ENCODE measurements around the gene GOLGA6A.
"Not testable (repeated sequence)": the region's sequence is repeated elsewhere in the genome, so short reads cannot be mapped to it uniquely, and the experiment has no call there.

The GOLGA6A gene

DNA sequence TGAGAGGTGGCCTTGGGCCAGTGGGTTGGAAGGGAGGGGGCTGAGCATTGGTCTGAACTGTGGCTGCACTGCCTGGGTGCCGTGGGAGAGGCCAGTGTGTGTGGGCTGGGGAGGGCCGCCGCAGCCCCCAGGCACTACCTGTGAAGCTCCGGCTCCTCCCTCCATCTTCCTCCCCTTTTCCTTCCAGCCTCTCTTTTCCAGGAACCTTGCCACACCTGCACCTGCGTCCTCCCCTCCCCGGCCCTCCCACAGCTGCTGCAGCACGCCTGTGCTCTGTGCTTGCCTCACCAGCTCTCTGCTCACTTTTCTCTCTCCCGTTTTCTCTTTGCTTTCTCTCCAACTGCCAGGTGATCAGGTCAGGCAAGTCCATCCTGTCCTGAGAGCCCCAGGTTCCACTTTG is 17.5 kb downstream of the GOLGA6A start:
- not testable (repeated sequence) for H3K4me2 ChIP-seq (ENCODE audit: low read depth, low read length, poor library complexity, severe bottlenecking); H3F3A ChIP-seq (ENCODE audit: insufficient read depth); H4K20me1 ChIP-seq (ENCODE audit: low read depth, low read length); H3K79me2 ChIP-seq (ENCODE audit: insufficient read depth, low read length); H3K9me2 ChIP-seq (replicated peaks; ENCODE audit: insufficient read depth, low read length); H3K9ac ChIP-seq (ENCODE audit: low read length); H3K4me3 ChIP-seq (ENCODE audit: insufficient read depth, low read length, poor library complexity, severe bottlenecking); H3K27ac ChIP-seq (ENCODE audit: low read depth, low read length); H3K9me3 ChIP-seq (ENCODE audit: insufficient read depth, low read length); H3K36me3 ChIP-seq (ENCODE audit: low read length); H3K27me3 ChIP-seq (ENCODE audit: low read length); H2AFZ ChIP-seq (ENCODE audit: low read depth, low read length, severe bottlenecking)

GRCh38 chr15:74064183-74064582 is 18.2 kb downstream of the GOLGA6A start:
- not testable (repeated sequence) for H3K9ac ChIP-seq (ENCODE audit: low read length); H3K9me2 ChIP-seq (replicated peaks; ENCODE audit: insufficient read depth, low read length); H3K4me2 ChIP-seq (ENCODE audit: low read depth, low read length, poor library complexity, severe bottlenecking); H3K27me3 ChIP-seq (ENCODE audit: low read length); H3F3A ChIP-seq (ENCODE audit: insufficient read depth); H4K20me1 ChIP-seq (ENCODE audit: low read depth, low read length); H3K36me3 ChIP-seq (ENCODE audit: low read length); H3K79me2 ChIP-seq (ENCODE audit: insufficient read depth, low read length); H3K27ac ChIP-seq (ENCODE audit: low read depth, low read length); H3K4me3 ChIP-seq (ENCODE audit: insufficient read depth, low read length, poor library complexity, severe bottlenecking); H3K9me3 ChIP-seq (ENCODE audit: insufficient read depth, low read length); H2AFZ ChIP-seq (ENCODE audit: low read depth, low read length, severe bottlenecking)

DNA sequence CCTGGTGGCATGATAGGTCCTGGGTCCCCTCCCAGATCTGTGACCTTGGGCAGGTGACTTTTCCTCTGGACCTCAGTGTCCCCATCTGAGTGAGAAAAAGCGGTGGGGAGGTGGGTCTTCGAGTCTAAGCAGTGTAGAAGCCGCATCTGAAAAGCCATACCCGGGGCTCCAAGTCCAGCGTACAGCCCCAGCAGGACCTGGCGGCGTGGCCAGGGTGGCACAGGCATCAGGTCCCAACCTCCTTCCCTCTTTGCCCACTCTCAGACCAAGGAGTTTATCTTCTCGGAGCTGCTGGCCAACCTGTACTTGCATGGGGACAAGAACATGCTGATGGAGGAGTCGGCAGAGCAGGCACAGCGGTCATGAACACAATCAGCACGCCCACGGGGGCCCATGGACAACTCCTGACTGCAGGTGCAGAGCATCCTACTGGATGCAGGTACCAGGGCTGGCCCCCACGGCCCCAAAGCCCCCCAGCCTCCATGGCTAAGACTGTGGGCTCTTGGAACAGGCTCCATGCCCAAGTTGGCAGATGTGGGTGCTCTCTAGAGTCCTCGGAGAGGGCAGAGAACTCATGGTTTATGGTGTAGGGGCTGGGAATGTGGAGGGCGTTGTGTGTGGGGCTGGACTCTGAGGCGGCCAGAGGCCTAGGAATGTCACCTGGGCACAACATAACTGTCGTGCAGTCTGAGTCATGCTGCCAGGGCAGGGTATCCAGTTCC is 18.8 kb downstream of the GOLGA6A start:
- H3K4me2 ChIP-seq (ENCODE audit: low read depth, low read length, poor library complexity, severe bottlenecking); H3K79me2 ChIP-seq (ENCODE audit: insufficient read depth, low read length); H4K20me1 ChIP-seq (ENCODE audit: low read depth, low read length); H3K9ac ChIP-seq (ENCODE audit: low read length); H3F3A ChIP-seq (ENCODE audit: insufficient read depth); H3K9me2 ChIP-seq (replicated peaks; ENCODE audit: insufficient read depth, low read length); H3K4me3 ChIP-seq (ENCODE audit: insufficient read depth, low read length, poor library complexity, severe bottlenecking); H3K27ac ChIP-seq (ENCODE audit: low read depth, low read length); H3K9me3 ChIP-seq (ENCODE audit: insufficient read depth, low read length); H2AFZ ChIP-seq (ENCODE audit: low read depth, low read length, severe bottlenecking); H3K27me3 ChIP-seq (ENCODE audit: low read length); H3K36me3 ChIP-seq (ENCODE audit: low read length): not testable (repeated sequence)

- Histone ChIP-seq H3K9me3 (ENCODE audit: insufficient read depth, low read length) (no peaks in the 10 kb centered on the region), H3K36me3 (ENCODE audit: low read length) (no peaks in the 10 kb centered on the region), H3K9me2 (replicated peaks; ENCODE audit: insufficient read depth, low read length) (no peaks in the 10 kb centered on the region), H3K79me2 (ENCODE audit: insufficient read depth, low read length) (no peaks in the 10 kb centered on the region), H3K4me3 (ENCODE audit: insufficient read depth, low read length, poor library complexity, severe bottlenecking) (no peak overlapping the region), H4K20me1 (ENCODE audit: low read depth, low read length) (no peaks in the 10 kb centered on the region), H3K27ac (ENCODE audit: low read depth, low read length) (no peak overlapping the region), H3K9ac (ENCODE audit: low read length) (no peak overlapping the region), H3K27me3 (ENCODE audit: low read length) (no peaks in the 10 kb centered on the region), H2AFZ (ENCODE audit: low read depth, low read length, severe bottlenecking) (no peak overlapping the region), H3F3A (ENCODE audit: insufficient read depth) (no peaks in the 10 kb centered on the region), H3K4me2 (ENCODE audit: low read depth, low read length, poor library complexity, severe bottlenecking) (no peak overlapping the region)
- TF ChIP-seq EZH2phosphoT487 (conservative IDR thresholded peaks at IDR 0.05; ENCODE audit: low read length): no peak
- TF ChIP-seq, protein P1, sequence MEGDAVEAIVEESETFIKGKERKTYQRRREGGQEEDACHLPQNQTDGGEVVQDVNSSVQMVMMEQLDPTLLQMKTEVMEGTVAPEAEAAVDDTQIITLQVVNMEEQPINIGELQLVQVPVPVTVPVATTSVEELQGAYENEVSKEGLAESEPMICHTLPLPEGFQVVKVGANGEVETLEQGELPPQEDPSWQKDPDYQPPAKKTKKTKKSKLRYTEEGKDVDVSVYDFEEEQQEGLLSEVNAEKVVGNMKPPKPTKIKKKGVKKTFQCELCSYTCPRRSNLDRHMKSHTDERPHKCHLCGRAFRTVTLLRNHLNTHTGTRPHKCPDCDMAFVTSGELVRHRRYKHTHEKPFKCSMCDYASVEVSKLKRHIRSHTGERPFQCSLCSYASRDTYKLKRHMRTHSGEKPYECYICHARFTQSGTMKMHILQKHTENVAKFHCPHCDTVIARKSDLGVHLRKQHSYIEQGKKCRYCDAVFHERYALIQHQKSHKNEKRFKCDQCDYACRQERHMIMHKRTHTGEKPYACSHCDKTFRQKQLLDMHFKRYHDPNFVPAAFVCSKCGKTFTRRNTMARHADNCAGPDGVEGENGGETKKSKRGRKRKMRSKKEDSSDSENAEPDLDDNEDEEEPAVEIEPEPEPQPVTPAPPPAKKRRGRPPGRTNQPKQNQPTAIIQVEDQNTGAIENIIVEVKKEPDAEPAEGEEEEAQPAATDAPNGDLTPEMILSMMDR (IDR thresholded peaks at IDR 0.05; ENCODE audit: insufficient read depth, low read length, poor library complexity, severe bottlenecking): no peak
These were observed 19.7 kb downstream of the GOLGA6A start for GRCh38 chr15:74062671-74063070.

GRCh38 chr15:74062236-74062635 is 20.1 kb downstream of the GOLGA6A start:
- Histone ChIP-seq H3K27me3 (ENCODE audit: low read length) (no peaks in the 10 kb centered on the region), H3K9ac (ENCODE audit: low read length) (no peak overlapping the region), H3K36me3 (ENCODE audit: low read length) (no peaks in the 10 kb centered on the region), H3F3A (ENCODE audit: insufficient read depth) (no peaks in the 10 kb centered on the region), H3K9me3 (ENCODE audit: insufficient read depth, low read length) (no peaks in the 10 kb centered on the region), H3K79me2 (ENCODE audit: insufficient read depth, low read length) (no peaks in the 10 kb centered on the region), H4K20me1 (ENCODE audit: low read depth, low read length) (no peaks in the 10 kb centered on the region), H3K4me2 (ENCODE audit: low read depth, low read length, poor library complexity, severe bottlenecking) (no peak overlapping the region), H3K27ac (ENCODE audit: low read depth, low read length) (no peak overlapping the region), H2AFZ (ENCODE audit: low read depth, low read length, severe bottlenecking) (no peak overlapping the region), H3K4me3 (ENCODE audit: insufficient read depth, low read length, poor library complexity, severe bottlenecking) (no peak overlapping the region), H3K9me2 (replicated peaks; ENCODE audit: insufficient read depth, low read length) (no peaks in the 10 kb centered on the region)
- TF ChIP-seq, protein P1 (IDR thresholded peaks at IDR 0.05; ENCODE audit: insufficient read depth, low read length, poor library complexity, severe bottlenecking): no peak
- TF ChIP-seq EZH2phosphoT487 (conservative IDR thresholded peaks at IDR 0.05; ENCODE audit: low read length): no peak

Data from SU-DHL-6 (cell line).